Inflammatory macrophage treated with lipopolysaccharide for 1 hour (primary cell): Measurements from ENCODE around the gene IFNL4.
A peak's percentile ranks its signal among the peaks of the same experiment; 100 is the strongest.
"Not testable (repeated sequence)": the region's sequence is repeated elsewhere in the genome, so short reads cannot be mapped to it uniquely, and the experiment has no call there.

Source experiments
- DNase-seq, 2 donors: peaks; one replicate each; pipeline ENCODE4 v3.0.0-alpha.2; 2020 to 2022

Gene IFNL4

DNA sequence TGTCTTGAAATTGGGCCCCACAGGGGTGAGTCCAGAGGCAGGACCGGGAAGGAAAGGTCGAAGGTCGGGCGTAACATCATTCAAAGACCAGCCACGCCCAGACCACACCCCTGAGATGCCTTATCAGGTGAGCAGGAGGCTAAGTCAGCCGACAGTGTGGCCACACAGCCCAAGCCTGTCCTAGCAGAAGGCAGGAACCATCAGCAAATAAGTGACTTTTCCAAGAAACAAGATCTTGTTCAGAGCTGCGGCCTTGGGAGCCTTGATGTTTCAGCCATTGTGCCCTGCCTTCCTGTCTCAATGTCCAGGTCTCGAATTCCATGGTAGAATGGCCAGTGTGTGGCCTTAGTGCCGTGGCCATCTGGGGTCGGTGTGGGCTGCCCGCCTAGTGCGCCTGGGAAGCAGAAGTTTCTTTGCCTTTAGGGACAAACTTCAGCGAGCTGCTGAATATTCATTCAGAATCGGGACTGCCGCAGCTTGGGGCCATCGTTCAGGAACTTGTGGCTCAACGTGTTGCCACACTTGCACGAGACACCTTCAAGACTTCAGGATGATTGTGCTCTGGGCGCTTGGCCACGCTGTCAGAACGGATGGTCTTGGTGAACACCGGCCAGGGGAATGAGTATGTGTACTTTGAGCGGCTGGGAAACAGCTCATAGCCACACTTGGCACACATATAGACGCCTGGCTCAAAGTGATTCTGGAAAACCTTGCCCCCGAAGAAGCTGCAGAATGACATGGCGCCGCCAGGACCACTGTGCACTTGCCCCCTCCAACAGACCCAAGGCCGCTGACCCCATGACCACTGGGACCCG, 6.1 kb upstream of the IFNL4 start:
- no peak for DNase-seq

GRCh38 chr19:39253374-39254149, 4.9 kb upstream of the IFNL4 start:
- no peak for DNase-seq

- DNase-seq = no peak
Observed at GRCh38 chr19:39252458-39252857, 3.8 kb upstream of the IFNL4 start.

DNA sequence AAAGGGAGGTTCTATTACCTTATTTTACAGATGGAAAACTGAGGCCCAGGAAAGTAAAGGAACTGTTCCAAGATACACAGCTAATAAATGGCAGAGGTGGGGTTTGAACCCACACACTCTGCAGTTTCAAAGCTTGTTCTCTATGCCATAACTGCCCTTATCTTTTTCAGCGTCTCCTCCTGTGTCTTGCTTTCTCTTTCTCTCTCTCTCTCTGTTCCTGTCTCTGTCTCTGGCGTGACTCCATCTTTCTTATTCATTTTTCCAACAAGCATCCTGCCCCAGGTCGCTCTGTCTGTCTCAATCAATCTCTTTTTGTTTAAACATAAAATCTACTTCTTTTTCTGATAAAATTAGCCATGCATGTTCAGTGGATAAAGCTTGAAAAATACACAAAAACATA, 3.2 kb upstream of the IFNL4 start:
- DNase-seq = no peak

DNA sequence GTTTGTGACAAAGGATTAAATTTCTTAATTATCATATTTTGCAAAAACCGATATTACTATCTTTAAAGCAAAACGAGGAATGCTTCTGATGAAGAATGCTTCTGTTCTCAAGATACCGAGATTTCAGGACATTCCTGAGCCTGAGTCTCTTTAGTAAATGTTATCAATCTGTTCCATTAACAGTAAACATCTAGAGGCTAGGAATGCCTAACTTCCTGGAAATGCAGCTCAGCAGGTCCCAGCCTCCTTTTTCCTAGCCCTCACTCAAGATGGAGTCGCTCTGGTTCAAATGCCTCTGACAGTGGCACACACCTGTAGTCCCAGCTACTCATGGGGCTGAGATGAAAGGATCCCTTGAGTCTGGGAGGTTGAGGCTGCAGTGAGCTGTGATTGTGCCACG, 2.4 kb upstream of the IFNL4 start:
- DNase-seq = no peak

DNA sequence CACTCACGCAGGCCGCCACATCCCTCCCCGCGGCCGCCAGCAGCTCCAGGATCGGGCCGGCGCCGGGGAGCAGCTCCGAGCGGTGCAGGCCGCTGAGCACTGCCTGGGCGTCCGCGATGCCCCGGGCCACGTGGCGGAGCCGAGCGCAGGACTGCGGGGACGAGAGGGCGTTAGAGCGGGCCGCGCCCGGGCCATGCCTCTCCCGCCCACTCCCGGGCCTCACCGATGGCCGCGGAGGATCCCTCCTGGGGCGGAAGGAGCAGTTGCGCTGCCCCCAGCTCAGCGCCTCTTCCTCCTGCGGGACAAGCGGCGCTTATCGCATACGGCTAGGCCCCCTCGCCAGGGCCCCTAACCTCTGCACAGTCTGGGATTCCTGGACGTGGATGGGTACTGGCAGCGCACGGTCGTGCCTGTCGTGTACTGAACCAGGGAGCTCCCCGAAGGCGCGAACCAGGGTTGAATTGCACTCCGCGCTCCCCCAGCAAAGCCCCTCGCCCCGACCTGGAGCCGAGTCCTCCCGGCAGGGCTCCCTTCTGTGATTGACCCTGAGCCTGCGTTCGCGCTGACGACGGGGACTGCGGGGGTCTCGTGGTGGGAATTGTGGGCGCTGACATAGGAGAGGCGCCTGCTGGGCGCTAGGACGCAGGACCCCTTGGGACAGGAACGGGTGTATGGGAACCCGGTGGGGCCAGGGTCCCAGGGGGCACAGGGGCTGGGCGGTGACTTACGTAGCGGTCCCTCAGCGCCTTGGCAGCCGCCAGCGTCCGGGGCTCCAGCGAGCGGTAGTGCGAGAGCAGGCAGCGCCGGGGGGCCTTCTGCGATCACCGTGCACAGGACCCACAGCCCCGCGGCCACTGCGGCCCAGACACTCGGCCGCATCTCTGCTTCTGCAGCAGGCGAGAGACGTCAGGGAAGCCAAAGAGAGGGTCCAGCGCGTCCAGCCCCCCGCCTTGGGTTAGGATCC, 673 bp downstream of the IFNL4 start:
- DNase-seq = no peak

DNA sequence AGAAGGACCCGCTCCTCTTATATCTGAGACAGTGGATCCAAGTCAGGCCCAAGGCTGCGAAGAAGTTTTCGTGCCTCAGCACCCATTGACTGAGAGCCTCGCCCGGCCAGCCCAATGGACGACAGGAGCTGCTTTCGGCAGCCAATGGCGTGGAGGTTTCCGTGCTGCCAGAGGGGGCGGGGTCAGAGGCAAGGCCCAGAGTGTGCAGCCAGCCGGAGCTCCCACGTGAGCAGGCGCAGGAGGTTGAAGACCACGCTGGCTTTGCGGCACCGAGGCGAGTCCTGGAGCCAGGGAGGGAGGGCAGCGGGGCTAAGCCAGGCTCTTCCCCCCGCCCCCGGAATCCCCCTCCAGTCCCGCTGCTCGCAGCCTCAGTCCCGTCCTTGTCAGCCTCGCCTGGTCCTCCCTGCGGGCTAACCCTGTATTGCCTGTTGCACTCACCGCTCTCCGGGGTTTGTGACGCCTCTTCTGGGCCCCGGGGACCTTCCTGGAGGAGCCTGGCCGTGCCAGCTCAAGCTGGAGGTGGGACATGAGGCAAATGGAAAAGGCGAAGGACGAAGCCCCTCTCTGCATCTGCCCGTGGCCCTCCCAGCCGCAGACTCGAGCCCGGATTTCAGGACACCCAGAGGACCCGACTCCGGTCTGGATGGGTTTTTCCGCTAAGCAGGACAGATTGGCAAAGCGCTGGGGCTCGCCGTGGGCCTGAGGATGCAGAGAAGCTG, 1.5 kb downstream of the IFNL4 start:
- DNase-seq = no peak

- DNase-seq = not testable (repeated sequence)
Observed at GRCh38 chr19:39245166-39245565, 3.5 kb downstream of the IFNL4 start.

GRCh38 chr19:39244410-39245100, 4.1 kb downstream of the IFNL4 start, which contains the start of gene IFNL3:
IFNL3 (minus strand) TSS chr19:39245006; CDS start chr19:39244967, 39 bp downstream.
- DNase-seq = not testable (repeated sequence)

GRCh38 chr19:39243741-39244140, 4.9 kb downstream of the IFNL4 start:
- DNase-seq = not testable (repeated sequence)

- DNase-seq = no peak
Observed at GRCh38 chr19:39240421-39240820, 8.2 kb downstream of the IFNL4 start.

GRCh38 chr19:39238944-39239343, 9.7 kb downstream of the IFNL4 start:
- DNase-seq = no peak

DNA sequence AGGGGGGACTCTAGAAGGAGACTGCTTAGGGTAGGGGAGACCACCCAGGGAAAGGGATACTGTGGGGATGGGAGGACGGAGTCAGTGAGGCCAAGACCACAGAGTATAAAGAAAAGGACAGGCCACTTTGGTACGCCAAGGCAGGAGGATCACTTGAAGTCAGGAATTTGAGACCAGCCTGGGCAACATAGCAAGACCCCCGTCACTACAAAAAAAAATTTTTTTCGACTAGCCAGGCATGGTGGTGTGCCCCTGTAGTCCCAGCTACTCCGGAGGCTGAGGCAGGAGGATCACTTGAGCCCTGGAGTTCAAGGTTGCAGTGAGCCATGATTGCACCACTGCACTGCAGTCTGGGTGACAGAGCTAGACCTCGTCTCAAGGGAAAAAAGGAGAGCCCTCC, 10.4 kb downstream of the IFNL4 start:
- DNase-seq = no peak

GRCh38 chr19:39237200-39238184, 11.2 kb downstream of the IFNL4 start:
- DNase-seq = no peak

DNA sequence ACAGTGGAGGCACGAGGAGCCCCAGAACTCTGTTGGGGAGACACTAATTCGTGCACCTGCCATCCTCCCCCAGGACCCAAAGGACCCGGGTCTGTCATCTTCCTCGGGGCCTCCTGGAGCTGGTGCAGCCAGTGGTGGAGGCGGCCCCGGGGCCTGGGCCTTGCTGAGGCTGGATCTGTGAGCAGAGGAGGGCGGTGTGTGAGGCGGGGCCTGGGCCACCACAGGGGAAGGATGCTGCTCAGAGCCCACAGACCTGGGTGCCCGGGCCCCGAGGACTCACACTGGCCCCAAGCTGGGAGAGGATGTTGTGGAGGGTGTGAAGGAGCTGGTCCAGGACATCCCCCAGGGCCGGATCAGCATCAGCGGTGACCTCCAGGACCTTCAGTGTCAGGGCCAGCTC, 12.1 kb downstream of the IFNL4 start:
- DNase-seq = no peak

- no peak for DNase-seq
Observed at GRCh38 chr19:39232708-39233107, 15.9 kb downstream of the IFNL4 start.

GRCh38 chr19:39230096-39230764, 18.4 kb downstream of the IFNL4 start:
- DNase-seq = no peak

- no peak for DNase-seq
Observed at GRCh38 chr19:39224910-39225309, 23.7 kb downstream of the IFNL4 start.

GRCh38 chr19:39223703-39224279, 24.9 kb downstream of the IFNL4 start:
- DNase-seq = peak; percentile 3 to 15
